HepG2 (cell line): Measurements from ENCODE around the gene PDZRN4. TPM values are rescaled to one million over a fixed set of nuclear protein-coding genes. Genes with fewer than 3 reads are reported as not detected.

Experiments used
- ATAC-seq: fragments of 200-7000 bp; cut with Tn5 transposase; 3 replicates; pipeline ENCODE4 v1.9.1; 2020; ENCODE audit warnings: mild to moderate bottlenecking, moderate library complexity
- BruUV-seq: library from RNA; stranded (reverse); fragments of 400-500 nt; replicated peaks from 2 replicates; lab custom pipeline; 2021; lab: Mats Ljungman, UMichigan
- CTCF ChIA-PET: fragments of 300-600 bp; formaldehyde crosslinking; extraction: SDS; loops from one replicate; lab custom pipeline; 2021; ENCODE audit warnings: low total read pairs, inconsistent platforms, low intra/inter-chr PET ratio; lab: Yijun Ruan, JAX
- POLR2A ChIA-PET: fragments of 350-600 bp; sonication (Branson Sonifier 250); formaldehyde crosslinking; loops from one replicate; lab custom pipeline; 2020; ENCODE audit warnings: antibody characterized with exemption, inconsistent platforms; lab: Yijun Ruan, JAX
- DNase-seq: peaks from one replicate; pipeline ENCODE4 v3.0.0-alpha.2; 2015; ENCODE audit warnings: low spot score
- FAIRE-seq: peaks from 3 replicates; lab custom pipeline; 2011; peaks lifted over from hg19 to GRCh38; lab: Jason Lieb, UNC
- H2AFZ ChIP-seq: one replicate; pipeline ENCODE4 v1.6.1; 2011; ENCODE audit warnings: low read length, inconsistent platforms
- H3K27ac ChIP-seq: fragments of 300-600 bp; 3 replicates; pipeline ENCODE4 v1.8.0; 2011; ENCODE audit warnings: mixed run types, mild to moderate bottlenecking, mixed read lengths, low read length, inconsistent platforms; ENCODE audit not compliant: insufficient read depth; ENCODE audit errors: extremely low read length
- H3K27me3 ChIP-seq, 2 experiments: fragments of 200-600 bp in 1 of 2; 2 replicates in 1 of 2; 3 replicates in 1 of 2; pipeline versions ENCODE4 v1.6.0 to v1.8.0; 2011; ENCODE audit warnings: low read length in 2 of 2, mild to moderate bottlenecking in 2 of 2, moderate library complexity in 2 of 2, inconsistent platforms in 1 of 2; ENCODE audit not compliant: insufficient read depth in 2 of 2, control insufficient read depth in 1 of 2
- H3K36me3 ChIP-seq, 2 experiments: fragments of 200-600 bp in 1 of 2; replicated peaks in 1 of 2; 2 replicates in 1 of 2; 3 replicates in 1 of 2; pipeline versions ENCODE4 v1.5.1 to v1.8.0; 2011; ENCODE audit warnings: low read length in 2 of 2, inconsistent platforms in 1 of 2; ENCODE audit not compliant: insufficient read depth in 2 of 2, control insufficient read depth in 1 of 2
- H3K4me1 ChIP-seq: 2 replicates; pipeline ENCODE4 v1.5.1; 2012; ENCODE audit warnings: low read length, inconsistent platforms; ENCODE audit not compliant: insufficient read depth
- H3K4me2 ChIP-seq: 2 replicates; pipeline ENCODE4 v1.6.0; 2011; ENCODE audit warnings: low read depth, low read length, inconsistent platforms
- H3K4me3 ChIP-seq, 3 experiments: fragments of 200-600 bp in 1 of 3; sonication (generic), shearing (Covaris generic) in 1 of 3; replicated peaks in 1 of 3; 2 replicates each; pipeline ENCODE4 v1.5.1; 2011 to 2016; ENCODE audit warnings: low read length in 3 of 3, inconsistent platforms in 2 of 3, low read depth in 2 of 3, mild to moderate bottlenecking in 2 of 3, control low read depth in 1 of 3, mixed read lengths in 1 of 3; ENCODE audit not compliant: insufficient read depth in 1 of 3
- H3K79me2 ChIP-seq: one replicate; pipeline ENCODE4 v1.6.1; 2011; ENCODE audit warnings: low read length, inconsistent platforms; ENCODE audit not compliant: insufficient read depth
- H3K9ac ChIP-seq: 2 replicates; pipeline ENCODE4 v1.6.0; 2011; ENCODE audit warnings: mild to moderate bottlenecking, low read depth, low read length, inconsistent platforms; ENCODE audit not compliant: insufficient read depth
- H3K9me3 ChIP-seq: 2 replicates; pipeline ENCODE4 v1.5.1; 2012; ENCODE audit warnings: mild to moderate bottlenecking, low read length
- H4K20me1 ChIP-seq: 2 replicates; pipeline ENCODE4 v1.6.0; 2011; ENCODE audit warnings: inconsistent platforms, mild to moderate bottlenecking, low read length, moderate library complexity; ENCODE audit not compliant: insufficient read depth
- CREM ChIP-seq, 2 experiments: sonication (generic) in 1 of 2; formaldehyde crosslinking in 1 of 2; IDR thresholded peaks; 2 replicates each; pipeline versions ENCODE4 v1.4.0 to v1.6.1; 2016 to 2020; ENCODE audit warnings: antibody characterized with exemption in 1 of 2, mild to moderate bottlenecking in 1 of 2, missing genetic modification reagents in 1 of 2
- EP300 ChIP-seq, 3 experiments: sonication (generic) in 1 of 3; formaldehyde crosslinking in 1 of 3; IDR thresholded peaks; 2 replicates each; pipeline versions ENCODE4 v1.5.1 to v1.6.1; 2011 to 2020; ENCODE audit warnings: low read depth in 2 of 3, low read length in 2 of 3, borderline replicate concordance in 1 of 3, improper control_type of control experiment in 1 of 3, mild to moderate bottlenecking in 1 of 3, missing genetic modification reagents in 1 of 3, moderate library complexity in 1 of 3
- FOXM1 ChIP-seq: sonication (generic); formaldehyde crosslinking; IDR thresholded peaks from 2 replicates; pipeline ENCODE4 v1.5.0; 2020; ENCODE audit warnings: missing genetic modification reagents
- FOXO4 ChIP-seq: sonication (generic); formaldehyde crosslinking; conservative IDR thresholded peaks from 2 replicates; pipeline ENCODE4 v1.8.1; 2023; ENCODE audit warnings: missing genetic modification reagents
- HMGA1 ChIP-seq: sonication (generic); formaldehyde crosslinking; conservative IDR thresholded peaks from 2 replicates; pipeline ENCODE4 v1.4.0; 2020; ENCODE audit warnings: missing genetic modification reagents
- NFE2L2 ChIP-seq: fragments of 150-350 bp; IDR thresholded peaks from 2 replicates; pipeline ENCODE4 v1.6.1; 2014; ENCODE audit warnings: low read length
- PBX3 ChIP-seq: sonication (generic); formaldehyde crosslinking; IDR thresholded peaks from 2 replicates; pipeline ENCODE4 v1.8.1; 2023; ENCODE audit warnings: missing genetic modification reagents, inconsistent platforms, borderline replicate concordance
- PHF21A ChIP-seq: sonication (generic); formaldehyde crosslinking; IDR thresholded peaks from 2 replicates; pipeline ENCODE4 v1.5.0; 2020; ENCODE audit warnings: mild to moderate bottlenecking, missing genetic modification reagents
- POLR2A ChIP-seq, 2 experiments: IDR thresholded peaks; 2 replicates each; pipeline ENCODE4 v1.6.1; 2011; ENCODE audit warnings: low read depth in 2 of 2, low read length in 2 of 2, mild to moderate bottlenecking in 1 of 2, moderate library complexity in 1 of 2; ENCODE audit not compliant: insufficient read depth in 1 of 2
- SATB2 ChIP-seq: sonication (generic); formaldehyde crosslinking; IDR thresholded peaks from 2 replicates; pipeline ENCODE4 v1.5.0; 2020; ENCODE audit warnings: missing genetic modification reagents
- SETDB1 ChIP-seq: sonication (generic); formaldehyde crosslinking; IDR thresholded peaks from 2 replicates; pipeline ENCODE4 v1.5.1; 2020; ENCODE audit warnings: missing genetic modification reagents, mild to moderate bottlenecking, borderline replicate concordance
- SMC3 ChIP-seq: IDR thresholded peaks from 2 replicates; pipeline ENCODE4 v1.6.1; 2011; ENCODE audit warnings: low read length, improper control_type of control experiment
- SP2 ChIP-seq: sonication (generic); formaldehyde crosslinking; IDR thresholded peaks from 2 replicates; pipeline ENCODE4 v1.5.1; 2020; ENCODE audit warnings: mild to moderate bottlenecking, missing genetic modification reagents
- TRAFD1 ChIP-seq: sonication (generic); formaldehyde crosslinking; IDR thresholded peaks from 2 replicates; pipeline ENCODE4 v1.5.1; 2020; ENCODE audit warnings: missing genetic modification reagents, mild to moderate bottlenecking, borderline replicate concordance
- ZNF121 ChIP-seq: sonication (generic); formaldehyde crosslinking; IDR thresholded peaks from 2 replicates; pipeline ENCODE4 v1.5.0; 2020; ENCODE audit warnings: mild to moderate bottlenecking, missing genetic modification reagents
- ZNF143 ChIP-seq: sonication (generic); formaldehyde crosslinking; IDR thresholded peaks from 2 replicates; pipeline ENCODE4 v1.4.0; 2020; ENCODE audit warnings: missing genetic modification reagents
- ZNF776 ChIP-seq: sonication (generic); formaldehyde crosslinking; IDR thresholded peaks from 2 replicates; pipeline ENCODE4 v1.4.0; 2020; ENCODE audit warnings: mild to moderate bottlenecking, missing genetic modification reagents
- WGBS: methylation state at CpG from one replicate; pipeline ENCODE4 v1.1.6; 2017; ENCODE audit warnings: low lambda C conversion rate; 5-methylcytosine and 5-hydroxymethylcytosine counted together
- in situ Hi-C: cut with HindIII; loops from 2 replicates; pipeline ENCODE4 v1.10.0; 2017; ENCODE audit warnings: low pct_unique_long_range_greater_than_20kb; ENCODE audit not compliant: extremely low pct_ligation_motif_present
- intact Hi-C: fragments of 100-400 bp; cut with micrococcal nuclease; formaldehyde crosslinking; loops from one replicate; pipeline ENCODE4 v1.10.0; 2022; ENCODE audit not compliant: unreplicated experiment
- polyA plus RNA-seq, 8 experiments: library from polyadenylated mRNA; depleted of rRNA in 3 of 8; stranded (reverse) in 7 of 8; unstranded in 1 of 8; fragments of >200 nt; fragmentation: Illumina TruSeq in 4 of 8; extraction: Trizol in 4 of 8; gene quantifications; 2 replicates each; pipeline versions ENCODE4 v1.2.1 to v1.2.3, GENCODE V29; 2011 to 2016; ENCODE audit warnings: low read depth in 4 of 8, missing spikeins in 1 of 8, mixed read lengths in 1 of 8; ENCODE audit not compliant: insufficient read depth in 1 of 8
- total RNA-seq, 5 experiments: library from RNA; depleted of rRNA; stranded (reverse); fragments of >200 nt; fragmentation: Illumina TruSeq; extraction: Trizol; gene quantifications; 2 replicates each; pipeline ENCODE4 v1.2.3, GENCODE V29; 2016; ENCODE audit warnings: low read depth in 1 of 5

PDZRN4 gene
- total and polyA plus RNA-seq, 2 of the 13 experiments (the other 11 are each of a cell fraction or from before 2014, with no cell fraction given), result not detected

GRCh38 chr12:41473441-41473840 lies 285.3 kb downstream of the PDZRN4 start:
- in situ Hi-C loops (no loop called here), intact Hi-C loops (no loop called here)
- 4% methylated on average over 1 of the region's 1 CpG for WGBS
- TF ChIP-seq SMC3 (no peak), ZNF121 (CRISPR knock-in tag) (no peak), HMGA1 (CRISPR knock-in tag) (no peak), ZNF776 (CRISPR knock-in tag) (no peak), SP2 (CRISPR knock-in tag) (no peak), FOXM1 (CRISPR knock-in tag) (no peak), SATB2 (CRISPR knock-in tag) (no peak), SETDB1 (no peak), ZNF143 (CRISPR knock-in tag) (no peak), CREM (IDR thresholded peaks at IDR 0.05) (no peak), CREM (CRISPR knock-in tag; IDR thresholded peaks at IDR 0.05) (no peak)
- CTCF ChIA-PET, result no interaction called here
- DNase-seq, result no peak
- Histone ChIP-seq H3K4me3 (no peak overlapping the region), H4K20me1 (no peaks in the 10 kb centered on the region), H3K36me3 (no peaks in the 10 kb centered on the region), H3K9me3 (no peaks in the 10 kb centered on the region), H3K27me3 (no peaks in the 10 kb centered on the region), H3K79me2 (no peaks in the 10 kb centered on the region), H3K4me2 (no peak overlapping the region), H3K27ac (no peak overlapping the region), H2AFZ (no peak overlapping the region), H3K4me1 (no peaks in the 10 kb centered on the region), H3K9ac (no peak overlapping the region)
- FAIRE-seq, result no peak
- ATAC-seq, result no peak
- POLR2A ChIA-PET, result no interaction called here
- BruUV-seq, result no TSS peak

- CTCF ChIA-PET, result no interaction called here
- in situ Hi-C loops, result no loop called here
- POLR2A ChIA-PET, result no interaction called here
- H3K4me3 ChIP-seq, result no peak overlapping the region
- no peaks in the 10 kb centered on the region for H3K9me3 ChIP-seq
- no peaks in the 10 kb centered on the region for H4K20me1 ChIP-seq
- DNase-seq (no peak), ATAC-seq (no peak), FAIRE-seq (no peak)
- H3K27me3 ChIP-seq, result no peaks in the 10 kb centered on the region
- H3K36me3 ChIP-seq, result no peaks in the 10 kb centered on the region
- no peak overlapping the region for H3K9ac ChIP-seq
- no peak overlapping the region for H3K4me2 ChIP-seq
- no peaks in the 10 kb centered on the region for H3K4me1 ChIP-seq
- H3K27ac ChIP-seq, result no peak overlapping the region
- H2AFZ ChIP-seq, result no peak overlapping the region
- no TSS peak for BruUV-seq
- H3K79me2 ChIP-seq, result no peaks in the 10 kb centered on the region
- intact Hi-C loops, result no loop called here
- WGBS, result 0% methylated on average over 1 of the region's 1 CpG
- TF ChIP-seq FOXO4 (CRISPR knock-in tag) (no peak), POLR2A (IDR thresholded peaks at IDR 0.05; ENCODE audit: insufficient read depth in 1 of 2, low read depth in 2 of 2, low read length in 2 of 2) (no peak), PHF21A (CRISPR knock-in tag) (no peak), PBX3 (CRISPR knock-in tag) (no peak), TRAFD1 (CRISPR knock-in tag) (no peak), EP300 (IDR thresholded peaks at IDR 0.05; ENCODE audit: low read depth in 2 of 2, low read length in 2 of 2) (no peak), EP300 (CRISPR knock-in tag; IDR thresholded peaks at IDR 0.05; ENCODE audit: borderline replicate concordance) (no peak), NFE2L2 (no peak)
Measured at GRCh38 chr12:41474001-41474400, 285.9 kb downstream of the PDZRN4 start.
